Fibroblast of mammary gland (primary cell): ENCODE measurements around the gene EIF2D.

ENCODE experiments used
- DNase-seq: peaks from one replicate; pipeline ENCODE4 v3.0.0-alpha.2; 2010; ENCODE audit warnings: low read depth
- H3K4me3 ChIP-seq: 2 replicates; pipeline ENCODE4 v1.5.1; 2011; ENCODE audit warnings: low read depth, mild to moderate bottlenecking, low read length, moderate library complexity; ENCODE audit not compliant: control insufficient read depth
- TF ChIP-seq, protein P1 (sequence below): conservative IDR thresholded peaks from 2 replicates; pipeline ENCODE4 v1.5.1; 2011; ENCODE audit warnings: low read depth, low read length, inconsistent platforms; ENCODE audit not compliant: control insufficient read depth, insufficient read depth

The EIF2D gene

DNA sequence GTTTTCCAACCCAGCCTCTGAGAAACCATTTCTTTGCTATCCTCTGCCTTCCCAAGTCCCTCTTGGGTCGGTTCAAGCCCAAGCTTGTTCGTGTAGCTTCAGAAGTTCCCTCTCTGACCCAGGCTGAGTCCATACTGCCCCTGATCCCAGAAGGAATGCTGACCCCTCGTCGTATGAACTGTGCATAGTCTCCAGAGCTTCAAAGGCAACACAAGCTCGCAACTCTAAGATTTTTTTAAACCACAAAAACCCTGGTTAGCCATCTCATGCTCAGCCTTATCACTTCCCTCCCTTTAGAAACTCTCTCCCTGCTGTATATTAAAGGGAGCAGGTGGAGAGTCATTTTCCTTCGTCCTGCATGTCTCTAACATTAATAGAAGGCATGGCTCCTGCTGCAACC is 23.8 kb downstream of the EIF2D start:
- TF ChIP-seq, protein P1, sequence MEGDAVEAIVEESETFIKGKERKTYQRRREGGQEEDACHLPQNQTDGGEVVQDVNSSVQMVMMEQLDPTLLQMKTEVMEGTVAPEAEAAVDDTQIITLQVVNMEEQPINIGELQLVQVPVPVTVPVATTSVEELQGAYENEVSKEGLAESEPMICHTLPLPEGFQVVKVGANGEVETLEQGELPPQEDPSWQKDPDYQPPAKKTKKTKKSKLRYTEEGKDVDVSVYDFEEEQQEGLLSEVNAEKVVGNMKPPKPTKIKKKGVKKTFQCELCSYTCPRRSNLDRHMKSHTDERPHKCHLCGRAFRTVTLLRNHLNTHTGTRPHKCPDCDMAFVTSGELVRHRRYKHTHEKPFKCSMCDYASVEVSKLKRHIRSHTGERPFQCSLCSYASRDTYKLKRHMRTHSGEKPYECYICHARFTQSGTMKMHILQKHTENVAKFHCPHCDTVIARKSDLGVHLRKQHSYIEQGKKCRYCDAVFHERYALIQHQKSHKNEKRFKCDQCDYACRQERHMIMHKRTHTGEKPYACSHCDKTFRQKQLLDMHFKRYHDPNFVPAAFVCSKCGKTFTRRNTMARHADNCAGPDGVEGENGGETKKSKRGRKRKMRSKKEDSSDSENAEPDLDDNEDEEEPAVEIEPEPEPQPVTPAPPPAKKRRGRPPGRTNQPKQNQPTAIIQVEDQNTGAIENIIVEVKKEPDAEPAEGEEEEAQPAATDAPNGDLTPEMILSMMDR, result no peak
- no peak overlapping the region for H3K4me3 ChIP-seq
- no peak for DNase-seq

DNA sequence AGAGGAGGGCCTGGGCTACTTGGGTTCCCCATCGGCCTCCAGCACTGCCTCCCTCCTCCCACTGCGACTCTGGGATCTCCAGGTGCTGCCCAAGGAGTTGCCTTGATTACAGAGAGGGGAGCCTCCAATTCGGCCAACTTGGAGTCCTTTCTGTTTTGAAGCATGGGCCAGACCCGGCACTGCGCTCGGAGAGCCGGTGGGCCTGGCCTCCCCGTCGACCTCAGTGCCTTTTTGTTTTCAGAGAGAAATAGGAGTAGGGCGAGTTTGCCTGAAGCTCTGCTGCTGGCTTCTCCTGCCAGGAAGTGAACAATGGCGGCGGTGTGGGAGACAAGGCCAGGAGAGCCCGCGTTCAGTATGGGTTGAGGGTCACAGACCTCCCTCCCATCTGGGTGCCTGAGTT is 24.4 kb downstream of the EIF2D start:
- TF ChIP-seq, protein P1, result no peak
- H3K4me3 ChIP-seq, result no peak overlapping the region
- DNase-seq, result no peak

DNA sequence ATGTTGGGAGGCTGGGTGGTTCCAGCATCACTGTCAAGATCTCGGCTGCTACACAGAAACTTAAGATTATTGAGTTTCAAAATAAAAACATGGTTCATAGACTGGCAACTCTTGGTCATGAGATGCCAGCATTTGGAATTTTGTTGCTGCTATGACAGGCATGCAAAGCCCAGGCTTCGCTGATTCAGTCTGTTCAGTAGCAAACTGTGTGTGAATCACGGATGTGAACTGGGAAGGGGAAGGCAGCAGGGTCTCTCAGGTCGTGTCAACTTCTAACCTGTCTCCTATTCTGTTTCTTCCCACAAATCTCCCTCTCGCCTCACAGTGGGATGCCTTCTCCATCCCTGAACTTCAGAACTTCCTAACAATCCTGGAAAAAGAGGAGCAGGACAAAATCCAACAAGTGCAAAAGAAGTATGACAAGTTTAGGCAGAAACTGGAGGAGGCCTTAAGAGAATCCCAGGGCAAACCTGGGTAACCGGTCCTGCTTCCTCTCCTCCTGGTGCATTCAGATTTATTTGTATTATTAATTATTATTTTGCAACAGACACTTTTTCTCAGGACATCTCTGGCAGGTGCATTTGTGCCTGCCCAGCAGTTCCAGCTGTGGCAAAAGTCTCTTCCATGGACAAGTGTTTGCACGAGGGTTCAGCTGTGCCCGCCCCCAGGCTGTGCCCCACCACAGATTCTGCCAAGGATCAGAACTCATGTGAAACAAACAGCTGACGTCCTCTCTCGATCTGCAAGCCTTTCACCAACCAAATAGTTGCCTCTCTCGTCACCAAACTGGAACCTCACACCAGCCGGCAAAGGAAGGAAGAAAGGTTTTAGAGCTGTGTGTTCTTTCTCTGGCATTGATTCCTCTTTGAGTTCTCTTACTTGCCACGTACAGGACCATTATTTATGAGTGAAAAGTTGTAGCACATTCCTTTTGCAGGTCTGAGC is 25.5 kb downstream of the EIF2D start:
- TF ChIP-seq, protein P1, result no peak
- no peak for DNase-seq
- no peak overlapping the region for H3K4me3 ChIP-seq

DNA sequence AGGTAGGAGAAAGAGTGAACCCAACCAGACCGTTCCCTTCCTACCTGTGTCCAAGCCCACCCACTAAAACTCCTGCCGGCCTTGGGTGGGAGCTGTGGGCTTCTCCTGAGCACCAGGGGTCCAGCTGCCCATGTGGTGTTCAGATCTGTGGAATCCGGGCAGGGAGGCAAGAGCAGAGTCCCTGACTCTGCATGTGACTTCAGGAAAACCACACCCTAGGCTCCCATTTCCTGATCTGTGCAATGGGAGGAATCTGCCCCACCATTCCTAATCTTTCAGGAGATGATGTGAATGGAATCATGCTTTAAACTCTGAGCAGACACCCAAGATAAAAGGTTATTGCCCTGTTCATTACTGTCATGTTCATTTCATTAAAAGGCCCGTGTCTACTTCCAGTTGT is 27.6 kb downstream of the EIF2D start:
- TF ChIP-seq, protein P1, result no peak
- H3K4me3 ChIP-seq, result no peak overlapping the region
- no peak for DNase-seq

DNA sequence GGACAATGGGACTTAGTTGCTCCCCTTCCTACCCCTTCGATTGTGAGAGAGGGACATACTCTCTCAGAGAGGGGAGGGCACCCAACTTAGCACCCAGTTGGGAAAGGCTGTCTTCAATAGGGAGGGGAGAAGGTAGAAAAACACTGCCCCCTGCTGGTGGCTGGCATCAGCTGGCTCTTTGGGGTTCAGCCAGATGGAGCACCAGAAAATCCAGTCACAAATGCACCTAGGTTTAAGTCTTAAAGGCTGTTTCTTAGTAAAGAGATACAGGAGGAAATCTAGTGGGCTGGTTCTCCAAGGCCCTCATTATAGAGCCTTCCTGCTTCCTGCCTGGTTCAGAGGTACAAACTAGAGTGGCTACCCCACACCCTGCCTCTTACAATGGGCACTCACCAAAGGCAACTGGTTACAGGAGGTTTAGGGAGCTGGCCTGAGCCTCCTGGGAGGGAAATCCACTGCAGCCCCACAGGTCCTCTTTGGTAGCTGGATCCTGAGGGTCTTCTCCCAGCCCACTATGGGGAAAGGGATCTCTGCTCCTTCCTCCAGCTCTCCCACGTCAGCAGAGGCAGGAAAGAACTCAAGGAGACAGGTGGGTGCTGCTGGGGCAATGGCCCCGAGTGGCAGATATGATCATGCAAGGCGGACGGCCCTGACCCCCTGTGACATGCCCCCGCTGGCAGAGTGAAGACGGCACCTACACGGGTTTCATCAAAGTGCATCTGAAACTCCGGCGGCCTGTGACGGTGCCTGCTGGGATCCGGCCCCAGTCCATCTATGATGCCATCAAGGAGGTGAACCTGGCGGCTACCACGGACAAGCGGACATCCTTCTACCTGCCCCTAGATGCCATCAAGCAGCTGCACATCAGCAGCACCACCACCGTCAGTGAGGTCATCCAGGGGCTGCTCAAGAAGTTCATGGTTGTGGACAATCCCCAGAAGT is 28.3 kb downstream of the EIF2D start:
- DNase-seq, result peak; percentile 69
- no peak overlapping the region for H3K4me3 ChIP-seq
- TF ChIP-seq, protein P1, result peak; percentile 93

DNA sequence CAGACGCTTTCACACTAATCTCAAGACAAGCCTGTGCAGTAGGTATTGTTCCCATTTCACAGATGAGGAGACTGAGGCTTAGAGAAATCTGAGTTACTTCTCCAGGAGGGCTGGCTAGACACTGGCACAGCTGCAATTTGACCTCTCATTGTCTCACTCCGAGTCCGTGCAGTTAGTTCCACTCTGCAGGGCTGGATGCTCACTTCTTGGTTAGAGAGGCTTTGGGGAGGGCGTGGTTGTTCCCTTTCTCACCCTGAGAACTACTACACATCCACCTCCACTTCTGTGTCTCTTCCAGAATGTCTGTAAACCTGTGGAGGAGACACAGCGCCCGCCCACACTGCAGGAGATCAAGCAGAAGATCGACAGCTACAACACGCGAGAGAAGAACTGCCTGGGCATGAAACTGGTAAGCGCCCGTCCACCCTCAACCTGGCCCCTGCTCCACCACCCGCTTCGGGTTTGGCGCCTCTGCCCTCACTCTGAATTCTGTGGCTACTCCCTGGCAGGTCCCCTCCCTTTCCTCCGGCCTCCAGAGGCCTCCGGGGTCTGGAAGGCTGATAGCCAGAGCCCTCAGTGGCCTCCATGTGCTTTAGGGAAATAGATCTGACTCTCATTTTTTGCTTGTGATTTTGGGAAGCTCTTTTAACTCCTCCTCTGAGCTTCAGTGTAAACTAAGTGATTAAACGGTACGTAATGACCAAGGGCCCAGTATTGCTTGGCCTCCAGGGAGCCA is 29.1 kb downstream of the EIF2D start:
- TF ChIP-seq, protein P1, result no peak
- no peak overlapping the region for H3K4me3 ChIP-seq
- no peak for DNase-seq
